GM19240 (cell line): ENCODE data around the gene TIMP3.
"Not testable (repeated sequence)": the region's sequence is repeated elsewhere in the genome, so short reads cannot be mapped to it uniquely, and the experiment has no call there.

Experiments
- DNase-seq: peaks from one replicate; pipeline ENCODE4 v3.0.0; 2011; ENCODE audit warnings: low spot score; ENCODE audit not compliant: insufficient read length

Gene TIMP3

DNA sequence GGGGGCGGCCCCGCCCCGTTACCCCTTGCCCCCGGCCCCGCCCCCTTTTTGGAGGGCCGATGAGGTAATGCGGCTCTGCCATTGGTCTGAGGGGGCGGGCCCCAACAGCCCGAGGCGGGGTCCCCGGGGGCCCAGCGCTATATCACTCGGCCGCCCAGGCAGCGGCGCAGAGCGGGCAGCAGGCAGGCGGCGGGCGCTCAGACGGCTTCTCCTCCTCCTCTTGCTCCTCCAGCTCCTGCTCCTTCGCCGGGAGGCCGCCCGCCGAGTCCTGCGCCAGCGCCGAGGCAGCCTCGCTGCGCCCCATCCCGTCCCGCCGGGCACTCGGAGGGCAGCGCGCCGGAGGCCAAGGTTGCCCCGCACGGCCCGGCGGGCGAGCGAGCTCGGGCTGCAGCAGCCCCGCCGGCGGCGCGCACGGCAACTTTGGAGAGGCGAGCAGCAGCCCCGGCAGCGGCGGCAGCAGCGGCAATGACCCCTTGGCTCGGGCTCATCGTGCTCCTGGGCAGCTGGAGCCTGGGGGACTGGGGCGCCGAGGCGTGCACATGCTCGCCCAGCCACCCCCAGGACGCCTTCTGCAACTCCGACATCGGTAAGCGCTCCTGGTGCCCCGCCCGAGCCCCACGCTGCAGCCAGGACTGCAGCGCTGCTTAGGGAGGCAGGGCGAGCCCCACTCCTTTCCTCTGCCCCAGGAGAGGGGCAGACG is at the start of gene TIMP3:
Gene TIMP3, plus strand, starts transcription at position 169 of the 700 bp plus-strand sequence. Its CDS starts 297 bp downstream, at position 466.
- DNase-seq: no peak

DNA sequence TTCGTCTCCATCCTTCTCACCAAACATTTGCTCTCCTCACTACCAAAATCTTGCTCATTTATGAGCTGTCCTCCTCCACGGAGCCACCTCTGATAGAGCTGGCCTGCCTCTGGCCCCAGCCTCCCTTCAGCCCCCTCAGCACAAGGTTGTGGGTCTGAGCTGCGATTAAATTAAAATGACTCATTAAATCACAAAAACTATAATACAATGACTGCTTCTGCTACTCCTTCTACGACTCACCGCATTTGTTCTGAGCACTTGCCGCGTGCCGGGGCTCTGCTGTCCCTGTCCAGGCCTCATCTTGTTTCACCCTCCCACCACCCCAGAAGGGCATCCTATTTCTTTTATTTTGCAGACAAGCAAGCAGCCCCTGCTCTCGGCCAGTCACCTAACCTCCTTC is 49.2 kb upstream of the TIMP3 start:
- no peak for DNase-seq

DNA sequence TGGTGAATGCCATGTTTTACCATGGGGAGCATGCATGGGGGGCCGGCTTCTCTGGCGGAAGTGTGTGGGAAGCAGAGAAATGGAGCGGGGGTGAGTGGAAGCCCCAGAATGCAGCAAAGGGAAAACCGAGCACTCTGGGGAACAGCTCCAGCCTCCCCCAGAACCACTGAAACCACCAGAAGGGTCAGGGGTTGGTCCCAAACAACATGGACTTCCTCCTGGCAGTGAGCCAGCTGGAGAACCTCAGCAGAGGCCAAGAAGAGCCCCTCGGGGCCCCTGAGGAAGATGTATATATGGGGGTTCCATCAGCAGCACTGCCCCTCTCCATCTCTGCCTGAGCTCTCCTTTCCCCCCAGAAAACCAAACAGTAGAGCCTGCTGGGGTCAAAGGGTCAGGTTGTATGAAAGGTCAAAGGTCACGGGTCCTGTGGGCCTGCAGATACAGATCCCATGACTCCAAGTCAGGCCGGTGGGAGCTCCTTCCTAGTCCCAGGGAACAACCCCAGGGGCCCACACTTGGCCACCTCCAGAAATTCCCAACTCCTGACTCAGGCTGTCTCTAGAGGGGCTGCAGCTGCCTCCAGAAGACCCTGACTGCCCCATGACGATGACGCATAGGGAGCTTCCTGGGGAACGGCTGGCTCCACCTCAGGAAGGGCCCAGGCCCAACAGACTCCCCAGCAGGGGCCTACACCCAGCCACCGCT is 48.5 kb upstream of the TIMP3 start:
- DNase-seq: no peak

DNA sequence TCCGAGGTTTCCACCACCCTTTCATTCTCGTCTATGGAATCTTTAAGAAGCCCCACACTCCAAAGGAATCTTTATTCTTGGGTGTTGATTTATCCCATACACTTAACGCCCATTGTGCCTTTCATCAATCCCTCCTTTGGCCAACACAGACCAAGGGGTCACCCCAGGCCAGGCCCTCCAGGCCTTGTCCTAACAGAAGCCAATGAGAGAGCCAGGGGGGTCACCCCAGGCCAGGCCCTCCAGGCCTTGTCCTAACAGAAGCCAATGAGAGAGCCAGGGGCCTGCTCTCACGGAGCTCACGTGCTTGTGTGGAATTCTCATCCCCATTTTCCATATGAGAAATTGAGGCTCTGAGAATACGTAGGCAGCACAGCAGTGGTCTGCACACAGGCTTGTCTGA is 47.9 kb upstream of the TIMP3 start:
- DNase-seq: no peak

DNA sequence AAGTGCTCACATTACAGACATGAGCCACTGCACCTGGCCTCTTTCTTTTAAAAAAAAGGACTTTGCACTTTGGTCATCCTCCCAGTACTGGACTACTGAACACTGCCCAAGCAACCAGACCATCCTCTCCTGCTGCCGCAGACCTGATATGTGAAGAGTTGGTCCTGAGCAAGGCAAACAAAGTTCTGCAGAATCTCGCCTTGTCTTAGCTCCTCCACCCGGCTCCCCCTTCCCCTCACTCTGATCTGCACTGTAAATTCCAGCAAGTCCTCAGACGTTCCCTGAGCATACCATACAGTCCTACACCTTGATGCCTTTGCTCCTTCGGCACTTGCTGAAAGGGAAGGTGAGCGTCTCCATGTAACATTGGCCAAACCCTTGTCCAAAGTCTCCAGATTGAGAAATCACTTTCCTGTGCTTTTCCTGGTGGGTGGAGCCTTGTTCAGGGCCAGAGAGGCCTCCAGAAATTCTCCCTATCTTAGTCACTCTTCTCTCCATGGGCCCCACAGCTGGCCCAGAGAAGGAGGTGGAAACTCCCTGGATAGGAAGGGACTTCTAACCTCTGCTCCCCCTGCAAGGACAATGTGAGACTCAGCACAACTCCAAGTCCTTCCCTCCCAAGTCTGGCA is 47.0 kb upstream of the TIMP3 start:
- DNase-seq: no peak

DNA sequence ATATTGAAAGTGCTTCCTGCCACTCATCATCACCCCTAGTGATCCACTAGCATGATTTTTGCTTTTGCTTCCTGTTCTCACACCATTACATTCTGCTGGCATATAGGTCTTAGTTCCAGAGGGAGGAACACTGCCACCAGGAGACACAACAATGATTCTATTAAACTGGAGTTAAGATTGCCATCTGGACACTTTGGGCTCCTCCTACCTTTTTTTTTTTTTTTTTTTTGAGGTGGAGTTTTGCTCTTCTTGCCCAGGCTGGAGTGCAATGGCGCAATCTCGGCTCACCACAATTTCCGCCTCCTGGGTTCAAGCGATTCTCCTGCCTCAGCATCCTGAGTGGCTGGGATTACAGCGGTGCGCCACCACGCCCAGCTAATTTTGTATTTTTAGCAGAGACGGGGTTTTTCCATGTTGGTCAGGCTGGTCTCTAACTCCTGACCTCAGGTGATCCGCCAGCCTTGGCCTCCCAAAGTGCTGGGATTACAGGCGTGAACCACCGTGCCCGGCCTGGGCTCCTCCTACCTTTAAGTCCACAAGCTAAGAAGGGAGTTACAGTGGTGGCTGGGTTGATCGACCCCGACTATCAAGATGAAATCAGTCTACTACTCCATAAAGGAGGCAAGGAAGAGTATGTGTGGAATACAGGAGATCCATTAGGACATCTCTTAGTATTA is 44.3 kb upstream of the TIMP3 start:
- not testable (repeated sequence) for DNase-seq

DNA sequence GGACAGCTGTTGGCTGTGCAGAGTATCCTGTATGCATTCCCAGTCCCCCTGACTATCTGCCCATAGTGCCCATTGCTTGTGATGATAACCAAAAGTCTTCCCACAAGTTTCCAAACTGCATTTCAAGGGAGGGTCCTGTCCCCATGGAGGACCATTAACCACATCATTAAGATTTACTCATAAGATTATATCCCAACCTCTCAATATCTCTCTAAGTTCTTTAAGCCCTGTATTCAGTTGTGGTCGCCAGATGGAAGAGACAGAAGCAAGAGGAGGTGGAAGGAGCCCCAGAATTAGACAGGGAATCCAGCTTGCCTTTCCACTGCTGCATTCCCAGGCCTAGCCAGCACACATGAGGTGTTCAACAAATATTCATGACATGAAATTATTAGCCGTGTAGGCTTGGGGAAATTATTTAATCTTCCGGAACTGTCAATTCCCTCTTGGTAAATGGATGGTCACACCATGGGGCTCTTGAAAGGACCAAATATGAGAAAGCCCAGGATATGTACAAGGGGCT is 42.6 kb upstream of the TIMP3 start:
- DNase-seq: no peak

DNA sequence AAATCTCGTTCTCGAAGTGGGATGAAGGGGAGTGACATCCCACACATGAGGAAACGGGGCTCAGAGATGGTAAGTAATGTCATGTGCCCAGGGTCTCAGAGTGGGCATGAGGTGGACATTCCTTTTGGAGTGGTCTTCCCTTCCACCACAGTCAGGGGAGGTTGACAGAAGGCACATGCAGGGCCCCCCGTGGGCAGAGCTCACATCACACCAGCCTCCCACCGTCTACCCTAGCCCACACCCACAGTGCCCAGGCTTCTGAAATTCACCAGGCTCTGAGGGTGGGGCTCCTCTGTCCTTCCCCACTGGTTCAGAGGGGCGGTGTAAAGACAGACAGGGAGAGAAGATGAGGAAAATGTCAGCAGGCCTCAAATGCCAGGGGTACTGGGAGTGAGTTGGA is 41.1 kb upstream of the TIMP3 start:
- DNase-seq: no peak

DNA sequence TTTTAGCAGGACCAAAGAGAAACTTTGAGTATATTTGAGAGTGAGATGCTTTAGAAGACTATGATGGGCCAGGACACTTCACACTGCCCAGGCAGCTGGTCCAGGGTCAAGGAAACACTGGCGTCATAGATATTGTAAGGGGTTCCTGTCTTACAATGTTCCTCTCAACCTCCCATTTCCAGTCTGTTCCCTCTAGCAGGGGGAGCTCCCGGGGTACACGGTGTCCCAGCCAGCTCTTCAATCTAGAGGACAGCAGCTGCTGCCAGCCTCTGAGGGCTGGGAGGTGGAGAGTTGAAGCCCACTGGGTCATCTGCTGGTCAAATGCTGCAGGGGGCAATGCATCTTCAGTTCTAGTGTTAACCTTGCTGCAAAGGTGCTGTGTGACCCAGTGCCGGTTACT is 40.7 kb upstream of the TIMP3 start:
- no peak for DNase-seq

DNA sequence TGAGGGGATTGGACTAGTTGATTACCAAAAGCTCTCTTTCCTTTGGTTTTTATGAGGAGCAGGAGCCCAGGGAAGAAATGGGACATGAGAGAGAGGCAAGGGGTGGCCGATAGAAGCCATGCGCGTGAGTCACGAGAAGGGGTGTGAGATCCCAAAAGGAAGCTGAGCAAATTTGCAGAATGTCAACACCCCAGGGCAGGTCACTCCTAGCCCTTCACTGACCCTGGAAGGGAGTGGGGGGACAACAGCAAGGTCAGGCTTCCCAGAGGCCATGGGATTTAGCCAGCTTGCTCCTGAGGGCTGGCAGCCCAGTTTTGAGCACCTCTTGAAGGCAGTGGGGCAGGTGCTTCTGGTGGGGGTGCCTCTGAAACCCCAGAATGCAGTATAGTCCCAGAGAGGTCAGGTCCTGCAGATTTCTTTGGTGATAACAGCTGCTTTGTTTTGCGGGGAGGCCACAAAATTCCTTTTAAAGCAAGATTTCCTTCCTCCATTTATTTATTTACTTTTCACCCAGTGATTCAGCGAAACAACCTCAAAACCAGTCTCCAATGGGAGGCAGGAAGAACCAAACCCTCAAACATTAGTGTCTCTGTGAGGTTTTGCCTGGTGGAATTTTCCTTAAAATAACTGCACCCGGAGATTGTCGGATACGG is 40.1 kb upstream of the TIMP3 start:
- DNase-seq: no peak

DNA sequence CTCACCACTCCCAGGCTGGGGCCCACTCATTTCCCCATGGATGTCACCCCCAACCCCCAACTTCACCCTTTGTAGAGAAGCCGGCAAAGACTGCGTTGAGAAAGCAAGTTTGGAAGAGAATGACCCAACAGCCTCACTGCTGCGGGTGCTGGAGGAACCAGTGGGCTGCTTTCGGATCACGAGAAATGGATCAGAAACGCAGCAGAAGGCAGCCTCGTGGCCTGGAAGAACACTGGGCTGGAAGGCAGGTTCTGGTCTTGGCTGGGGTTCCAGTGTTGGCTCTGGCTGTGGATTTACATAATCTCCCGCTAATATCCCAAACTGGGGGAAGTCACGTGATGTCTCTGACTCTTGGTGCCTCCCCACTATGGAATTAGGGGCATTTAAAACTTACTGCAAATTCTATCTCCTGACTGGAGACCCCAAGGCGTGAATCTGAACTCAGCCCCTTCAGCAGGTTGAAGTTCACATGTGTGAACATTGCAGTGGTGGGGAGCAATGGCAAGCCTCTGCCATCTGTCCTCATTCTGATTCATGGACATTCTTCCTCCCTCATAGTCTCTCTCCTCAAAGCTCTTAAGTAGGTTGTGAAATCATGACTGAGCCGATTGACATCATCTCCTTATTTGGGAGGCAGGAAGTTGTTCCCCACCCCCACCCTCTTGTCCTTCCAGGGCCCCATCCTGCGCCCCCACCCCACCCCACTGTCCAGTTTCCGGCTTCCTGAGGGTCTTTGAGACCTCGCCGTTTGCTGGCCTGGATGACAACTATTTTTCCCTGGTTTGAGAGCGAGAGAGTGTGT is 37.0 kb upstream of the TIMP3 start:
- DNase-seq: no peak

DNA sequence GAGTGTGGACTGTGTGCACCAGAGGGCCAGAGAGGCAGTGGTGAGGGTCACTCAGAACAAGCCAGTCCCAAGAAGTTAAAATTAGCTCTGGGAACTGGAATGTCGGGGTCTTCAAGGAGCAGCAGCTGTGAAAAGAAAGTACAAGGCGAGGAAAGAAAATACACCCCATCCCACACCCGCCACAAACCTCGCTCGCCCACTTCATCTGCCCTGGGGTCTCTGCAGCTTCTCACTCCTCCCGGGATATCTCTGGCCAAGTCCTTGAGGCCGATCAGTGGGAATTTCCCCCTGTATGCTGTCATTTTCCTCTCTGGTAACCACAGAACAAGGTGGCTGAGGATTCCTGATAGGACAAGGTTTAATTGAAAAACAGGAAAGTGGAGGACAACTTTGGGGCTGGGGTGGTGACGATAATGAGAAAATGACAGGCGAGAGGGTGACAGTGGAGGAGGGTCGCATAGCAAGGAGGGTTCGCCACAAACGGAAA is 36.3 kb upstream of the TIMP3 start:
- no peak for DNase-seq

DNA sequence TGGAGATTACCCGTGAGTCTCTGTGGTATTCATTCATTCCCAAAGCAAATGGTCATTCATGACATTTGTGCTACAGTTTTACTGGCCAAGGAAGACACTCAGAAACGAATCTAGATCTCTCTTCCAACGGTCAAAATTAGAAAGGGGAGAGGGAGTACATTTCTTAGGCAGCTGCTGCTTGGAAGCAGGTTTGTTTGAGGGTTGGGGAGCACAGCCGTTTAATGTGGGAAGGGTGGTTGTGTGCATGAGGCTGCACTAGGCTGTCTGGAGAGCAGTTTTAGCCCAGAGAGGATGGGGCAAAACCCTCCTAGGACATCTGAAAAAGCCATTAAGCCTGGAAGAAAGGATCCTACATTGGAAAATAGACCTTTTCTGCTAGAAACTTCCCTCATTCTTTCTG is 29.7 kb upstream of the TIMP3 start:
- DNase-seq: no peak

DNA sequence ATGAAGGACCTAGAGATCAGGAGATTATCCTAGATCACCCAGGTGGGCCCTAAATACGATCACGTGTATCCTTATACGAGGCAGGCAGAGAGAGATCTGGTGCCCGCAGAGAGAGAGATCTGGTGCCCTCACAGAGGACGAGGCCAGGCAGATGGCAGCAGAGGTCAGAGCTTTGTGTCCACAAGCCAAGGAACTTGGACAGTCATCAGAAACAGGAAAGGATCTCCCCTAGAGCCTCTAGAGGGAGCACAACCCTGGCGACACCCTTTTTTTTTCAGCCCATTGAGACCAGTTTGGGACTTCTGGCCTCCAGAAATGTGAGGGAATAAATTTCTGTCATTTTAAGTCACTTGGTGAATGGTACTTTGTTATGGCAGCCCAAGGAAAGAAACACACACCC is 25.5 kb upstream of the TIMP3 start:
- no peak for DNase-seq

DNA sequence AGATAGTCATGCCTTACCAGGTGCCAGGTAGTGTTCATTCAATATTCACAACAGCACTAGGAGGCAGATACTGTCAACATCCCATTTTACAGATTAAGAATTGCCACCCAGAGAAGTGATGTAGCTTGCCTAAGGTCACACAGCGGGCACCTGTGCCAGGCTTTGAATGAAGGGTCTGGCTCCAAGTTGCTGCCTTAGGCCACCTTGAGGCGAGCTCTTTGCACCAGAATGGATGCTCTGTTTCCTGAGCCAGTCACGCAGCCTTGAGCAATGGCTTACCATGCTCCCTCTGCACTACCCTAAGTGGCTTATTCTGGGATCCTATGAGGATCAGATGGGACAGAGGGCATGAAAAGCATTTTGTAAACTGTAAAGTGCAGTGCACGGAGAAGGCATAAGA is 25.1 kb upstream of the TIMP3 start:
- no peak for DNase-seq

DNA sequence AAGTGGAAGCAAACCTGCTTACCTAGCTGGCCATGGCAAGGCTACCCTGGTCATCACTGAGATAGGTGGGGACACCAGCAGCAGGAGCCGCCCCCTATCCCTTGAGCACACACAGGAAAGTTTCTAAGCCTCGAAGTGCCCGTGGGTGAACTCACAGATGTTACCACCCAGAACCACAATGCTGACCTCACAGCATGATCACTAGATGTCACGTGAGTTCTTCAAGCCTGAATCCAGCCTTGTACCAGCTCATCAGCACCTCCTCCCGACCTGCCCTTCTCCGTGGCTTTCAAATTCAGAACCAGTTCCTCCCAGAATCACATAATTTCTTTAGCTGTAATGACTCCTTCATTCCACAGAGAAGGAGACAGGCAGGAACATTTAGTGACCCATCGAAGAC is 24.7 kb upstream of the TIMP3 start:
- no peak for DNase-seq

DNA sequence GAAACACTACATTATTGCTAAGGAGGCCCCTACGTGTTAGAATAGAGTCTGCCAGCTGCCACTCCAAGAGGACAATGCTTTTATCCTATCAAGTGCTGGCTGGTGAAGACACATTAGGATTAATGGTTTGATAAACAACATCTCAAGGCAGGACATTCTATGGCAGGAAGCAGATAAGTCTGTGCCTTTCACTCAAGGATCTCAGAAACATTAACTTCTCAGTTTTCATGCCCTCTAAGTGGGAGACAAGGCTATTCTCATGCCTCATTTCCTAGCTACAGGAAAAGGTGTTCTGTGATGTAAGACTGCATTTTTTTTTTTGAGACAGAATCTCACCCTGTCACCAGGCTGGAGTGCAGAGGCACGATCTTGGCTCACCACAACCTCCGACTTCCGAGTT is 23.5 kb upstream of the TIMP3 start:
- no peak for DNase-seq

DNA sequence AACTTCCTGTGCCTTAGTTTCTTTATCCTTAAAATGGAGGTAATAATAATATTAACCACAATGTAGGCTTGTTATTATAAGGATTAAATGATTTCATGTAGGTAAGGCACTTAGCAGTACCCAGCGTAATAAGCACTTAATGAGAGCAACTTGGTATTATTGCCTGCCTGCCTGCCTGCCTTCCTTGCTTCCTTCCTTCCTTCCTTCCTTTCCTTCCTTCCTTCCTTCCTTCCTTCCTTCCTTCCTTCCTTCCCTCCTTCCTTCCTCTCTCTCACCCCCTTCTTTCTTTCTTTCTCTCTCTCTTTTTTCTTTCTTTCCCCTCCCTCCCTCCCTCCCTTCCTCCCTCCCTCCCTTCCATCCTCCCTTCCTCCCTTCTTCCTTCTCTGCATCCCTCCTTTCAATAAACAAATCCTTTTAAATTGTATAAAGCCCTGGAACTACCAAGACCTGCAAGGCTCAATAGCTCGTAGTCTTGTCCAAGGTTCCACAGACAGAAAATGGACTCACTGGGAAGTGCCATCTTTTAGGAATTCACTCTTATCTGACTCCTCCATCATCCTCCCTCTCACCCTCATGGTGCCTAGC is 20.7 kb upstream of the TIMP3 start:
- no peak for DNase-seq

DNA sequence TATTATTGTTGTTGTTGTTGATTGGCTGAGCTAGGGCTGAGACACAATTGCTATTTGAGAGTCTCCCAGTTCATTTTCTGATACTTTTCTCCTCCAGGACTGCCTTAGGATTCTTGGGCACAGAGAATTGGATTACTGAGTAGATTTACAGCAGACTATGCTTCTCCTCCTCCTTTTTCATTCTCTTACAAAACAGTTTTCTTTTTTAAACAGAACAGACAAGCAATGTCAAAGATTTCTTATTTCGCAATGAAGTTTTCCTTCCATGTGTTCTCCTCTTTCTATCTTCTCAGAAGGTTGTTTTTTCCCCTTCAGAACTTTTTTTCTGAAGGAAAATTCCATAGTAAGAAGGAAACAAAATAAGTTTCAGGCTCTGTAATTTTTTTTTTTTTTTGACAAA is 19.8 kb upstream of the TIMP3 start:
- no peak for DNase-seq
